DMS 273 (cell line): ENCODE data around the gene HIPK1.
"Not testable (repeated sequence)": the region's sequence is repeated elsewhere in the genome, so short reads cannot be mapped to it uniquely, and the experiment has no call there.

Experiments used
- DNase-seq: peaks from one replicate; lab custom pipeline; 2025; ENCODE audit not compliant: unreplicated experiment; lab: John Stamatoyannopoulos, UW

HIPK1 gene

DNA sequence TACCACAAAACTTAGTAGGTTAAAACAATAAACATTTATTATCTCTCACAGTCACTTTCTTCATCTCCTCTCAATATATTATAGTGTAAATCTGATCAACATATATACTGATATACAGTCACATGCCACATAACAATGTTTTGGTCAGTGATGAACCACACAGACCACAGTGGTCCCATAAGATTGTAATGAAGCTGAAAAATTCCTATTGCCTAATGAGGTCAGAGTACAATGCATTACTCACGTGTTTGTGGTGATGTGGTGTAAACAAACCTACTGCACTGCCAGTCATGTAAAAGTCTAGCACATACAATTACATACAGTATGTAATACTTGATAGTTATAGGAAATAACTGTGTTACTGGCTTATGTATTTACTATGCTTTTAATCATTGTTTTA, 80.3 kb downstream of the HIPK1 start:
- DNase-seq, result no peak

DNA sequence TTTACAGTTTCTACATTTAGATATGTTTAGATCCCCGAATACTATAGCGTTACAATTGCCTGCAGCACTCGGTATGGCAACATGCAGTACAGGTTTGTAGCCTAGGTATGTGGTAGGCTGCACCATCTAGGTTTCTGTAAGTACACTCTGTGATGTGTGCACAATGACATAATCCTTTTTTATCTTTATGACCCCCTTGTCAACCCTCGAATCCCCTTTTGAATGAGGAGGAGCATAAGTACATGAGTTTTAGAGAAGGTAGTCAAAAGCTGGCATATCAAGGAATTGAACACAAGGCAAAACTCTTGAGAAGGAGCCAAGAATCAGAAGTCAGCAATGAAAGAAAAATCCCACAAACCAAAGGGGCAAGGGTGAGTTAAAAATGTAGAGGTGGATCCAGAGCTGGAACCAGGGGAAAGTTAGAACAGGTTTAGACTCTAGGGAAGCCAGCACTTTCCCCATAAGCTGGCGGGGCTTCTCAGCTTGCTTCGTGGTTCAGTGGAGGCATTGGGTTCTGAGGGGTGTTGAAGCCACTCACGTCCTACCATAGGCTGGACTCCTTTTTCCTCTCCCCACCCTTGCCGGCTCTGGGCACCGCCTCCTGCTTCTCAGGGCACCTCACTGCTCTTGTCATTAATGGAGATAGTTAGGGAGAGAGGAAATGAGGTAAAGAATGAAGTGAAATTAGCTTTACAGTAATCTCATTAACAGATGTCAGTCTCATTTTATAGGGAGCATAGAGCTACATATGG, 81.5 kb downstream of the HIPK1 start:
- peak; percentile 4 for DNase-seq

DNA sequence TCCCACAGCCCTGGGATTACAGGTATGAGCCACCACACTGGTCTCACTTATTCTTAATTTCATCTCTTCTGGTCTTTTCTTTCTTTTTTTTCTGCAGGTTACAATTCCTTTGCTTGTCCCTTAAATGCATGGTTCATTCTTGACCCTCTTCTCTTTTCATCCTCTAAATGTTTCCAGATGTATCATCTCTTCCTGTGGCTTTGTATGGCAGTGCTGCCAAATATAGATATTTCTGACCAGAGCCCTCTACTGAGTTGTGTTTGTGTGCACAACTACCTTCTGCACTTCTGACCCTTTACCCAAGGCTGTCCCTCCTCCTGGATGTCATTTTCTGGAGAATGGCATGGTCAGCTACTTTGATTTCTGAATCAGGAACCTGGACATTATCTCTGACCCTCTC, 82.7 kb downstream of the HIPK1 start:
- DNase-seq, result no peak

DNA sequence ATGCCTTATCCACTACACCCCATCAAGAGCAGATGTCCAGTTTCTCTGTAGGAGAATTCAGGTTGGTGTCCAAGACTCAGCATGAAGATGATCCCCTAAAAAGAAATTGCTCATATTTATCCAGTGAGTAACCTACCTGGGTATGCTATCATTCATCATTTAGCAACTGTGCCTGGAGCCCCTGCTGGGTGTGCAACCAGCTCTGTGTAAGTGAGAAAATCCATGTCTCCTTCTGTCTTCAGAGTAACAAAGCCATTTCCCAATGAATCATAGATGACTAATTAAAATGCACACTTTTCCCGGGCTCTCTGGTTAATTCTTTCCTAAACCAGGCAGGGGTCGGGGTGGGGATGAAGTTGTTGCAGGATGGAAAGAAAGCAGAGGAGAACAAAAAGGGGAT, 86.0 kb downstream of the HIPK1 start:
- DNase-seq, result no peak

DNA sequence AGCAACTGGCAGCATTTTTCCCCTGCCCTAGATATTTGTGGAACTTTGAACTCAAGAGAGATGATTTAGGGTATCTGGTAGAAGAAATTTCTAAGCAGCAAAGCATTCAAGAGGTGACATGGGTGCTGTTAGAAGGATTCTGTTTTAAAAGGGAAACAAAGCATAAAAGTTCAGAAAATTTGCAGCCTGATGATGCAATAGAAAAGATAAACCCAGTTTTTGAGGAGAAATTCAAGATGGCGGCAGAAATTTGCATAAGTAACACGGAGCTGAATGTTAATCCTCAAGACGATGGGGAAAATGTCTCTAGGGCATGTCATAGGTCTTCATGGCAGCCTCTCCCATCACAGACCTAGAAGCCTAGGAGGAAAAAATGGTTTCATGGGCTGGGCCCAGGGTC, 90.6 kb downstream of the HIPK1 start:
- DNase-seq, result not testable (repeated sequence)

DNA sequence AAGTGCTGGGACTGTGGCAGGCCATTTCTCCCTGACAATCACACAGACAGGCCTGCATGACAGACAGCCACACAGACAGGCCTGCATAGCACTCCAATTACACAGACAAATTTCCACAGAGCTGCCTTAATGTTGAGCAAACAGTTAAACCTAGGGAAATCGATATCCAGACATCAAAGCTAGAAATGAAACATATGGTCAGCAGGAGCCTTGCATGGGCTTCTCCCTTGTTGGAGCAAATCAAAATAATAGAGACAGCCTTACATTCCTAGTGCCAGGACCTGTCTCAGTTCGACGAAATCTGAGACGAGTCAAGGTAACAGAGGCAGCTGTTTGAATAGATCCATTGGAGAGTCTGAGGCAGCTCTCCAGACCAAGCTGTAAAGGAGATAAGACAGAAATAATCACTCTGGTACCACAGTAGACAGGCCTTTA, 92.6 kb downstream of the HIPK1 start:
- peak; percentile 65 for DNase-seq

DNA sequence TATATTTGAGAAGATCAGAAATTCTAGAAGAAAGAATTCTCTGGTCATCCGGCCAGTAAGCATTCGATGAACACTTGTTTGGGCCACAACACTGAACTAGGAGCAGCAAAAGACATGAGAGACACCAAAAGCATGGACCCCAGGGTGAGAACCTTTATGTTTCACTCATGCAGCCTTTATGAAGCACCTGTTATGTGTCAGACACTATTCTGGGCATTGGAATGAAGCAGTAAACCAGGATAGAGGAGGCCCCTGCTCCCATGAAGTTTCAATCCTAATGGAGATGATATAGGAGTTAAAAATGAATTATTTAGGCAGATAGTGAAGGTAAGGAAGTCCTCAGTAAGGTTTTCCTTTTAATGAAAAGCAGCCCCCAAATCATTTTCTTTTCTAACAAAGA, 93.8 kb downstream of the HIPK1 start:
- no peak for DNase-seq

DNA sequence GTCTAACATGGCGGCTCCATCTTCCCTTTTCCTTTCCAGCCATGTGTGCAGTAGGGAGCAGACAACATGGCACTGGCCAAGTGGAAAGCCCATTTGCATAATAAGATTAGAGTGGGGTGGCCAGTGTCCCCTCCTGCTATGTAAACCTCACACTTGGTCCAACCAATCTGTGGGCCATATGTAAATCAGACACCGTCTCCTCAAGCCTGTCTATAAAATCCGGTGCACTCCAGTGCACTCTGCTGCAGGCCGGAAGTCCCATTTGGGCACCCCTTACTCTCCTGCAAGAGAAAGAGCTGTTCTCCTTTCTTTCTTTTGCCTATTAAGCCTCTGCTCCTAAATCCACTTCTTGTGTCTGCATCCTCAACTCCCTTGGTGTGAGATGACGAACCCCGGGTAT, 94.3 kb downstream of the HIPK1 start:
- DNase-seq, result peak; percentile 51

DNA sequence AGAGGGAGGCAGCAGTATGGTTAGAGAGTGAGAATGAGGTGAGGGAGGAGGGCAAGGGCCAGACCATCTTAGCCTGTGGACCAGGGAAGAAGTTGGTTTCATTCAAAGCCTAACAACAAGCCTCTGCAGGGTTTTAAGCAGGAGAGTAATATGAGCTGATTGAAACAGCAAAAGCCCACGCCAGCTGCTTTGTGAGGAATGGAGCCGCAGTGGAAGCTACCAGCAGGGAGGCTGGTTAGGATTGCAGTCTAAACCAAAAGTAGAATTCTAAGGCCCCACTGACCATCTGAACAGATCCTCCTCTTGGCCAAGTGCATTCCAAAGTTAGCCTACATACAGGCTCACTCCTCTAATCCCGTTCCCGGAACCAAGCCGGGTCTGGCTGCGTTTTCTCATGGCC, 94.9 kb downstream of the HIPK1 start:
- peak; percentile 74 for DNase-seq

DNA sequence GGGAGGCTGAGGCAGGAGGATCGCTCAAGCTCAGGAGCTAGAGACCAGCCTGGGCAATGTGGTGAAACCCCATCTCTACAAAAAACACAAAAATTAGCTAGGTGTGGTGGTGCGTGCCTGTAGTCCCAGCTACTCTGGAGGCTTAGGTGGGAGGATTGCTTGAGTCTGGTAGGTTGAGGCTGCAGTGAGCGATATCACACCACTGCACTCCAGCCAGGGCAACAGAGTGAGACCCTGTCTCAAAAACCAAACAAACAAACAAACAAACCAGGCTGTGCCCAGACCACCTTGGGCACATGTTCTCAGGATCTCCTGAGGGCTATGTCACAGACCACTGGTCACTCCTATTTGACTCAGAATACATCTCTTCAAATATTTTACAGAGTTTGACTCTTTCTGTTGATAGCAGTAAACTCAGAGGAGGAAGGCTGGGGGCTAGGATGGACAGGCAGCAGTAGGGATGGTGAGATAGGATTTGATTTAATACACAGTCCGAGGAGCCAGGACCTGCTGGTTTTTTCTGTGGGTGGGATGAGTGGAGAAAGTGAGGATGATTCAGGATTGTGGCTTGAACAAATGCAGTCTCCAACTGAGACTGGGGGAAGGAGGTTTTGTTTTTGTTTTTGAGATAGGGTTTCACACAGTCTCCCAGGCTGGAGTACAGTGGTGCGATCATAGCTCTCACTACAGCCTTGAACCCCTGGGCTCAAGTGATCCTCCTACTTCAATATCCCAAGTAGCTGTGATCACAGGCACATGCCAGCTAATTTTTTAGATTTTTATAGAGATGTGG, 96.7 kb downstream of the HIPK1 start:
- no peak for DNase-seq

DNA sequence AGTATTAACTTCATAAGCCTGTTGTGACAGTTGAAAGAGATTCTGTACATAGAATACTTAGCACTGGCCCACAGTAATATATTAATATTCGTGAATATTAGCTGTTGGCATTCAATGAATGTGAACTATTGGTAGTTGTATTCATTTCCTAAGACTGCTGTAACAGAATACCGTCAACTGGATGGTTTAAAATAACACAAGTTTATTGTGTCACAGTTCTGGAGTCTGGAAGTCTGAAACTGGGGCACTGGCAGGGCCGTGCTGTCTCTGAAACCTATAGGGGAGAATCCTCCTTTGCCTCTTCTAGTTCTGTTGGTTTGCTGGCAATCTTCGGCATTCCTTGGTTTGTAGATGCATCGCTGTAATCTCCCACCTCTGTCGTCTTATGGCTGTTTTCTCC, 97.7 kb downstream of the HIPK1 start:
- DNase-seq, result no peak
